Epithelial cell of proximal tubule (primary cell): ENCODE results near the gene EIF2AK2. TPM values are rescaled to one million over a fixed set of nuclear protein-coding genes. Genes with fewer than 3 reads are reported as not detected.

Experiments used
- DNase-seq: peaks from one replicate; pipeline ENCODE4 v3.0.0-alpha.2; 2011; ENCODE audit warnings: low read depth
- H3K4me3 ChIP-seq: 2 replicates; pipeline ENCODE4 v1.5.1; 2011; ENCODE audit warnings: low read depth, mild to moderate bottlenecking, low read length
- total RNA-seq: library from RNA; depleted of rRNA; stranded (reverse); fragments of >200 nt; gene quantifications from 2 replicates; pipeline ENCODE4 v1.2.3, GENCODE V29; 2015
- TF ChIP-seq, protein P1 (sequence below): conservative IDR thresholded peaks from 2 replicates; pipeline ENCODE4 v1.5.1; 2012; ENCODE audit warnings: low read depth, mild to moderate bottlenecking, low read length

EIF2AK2 gene
- total RNA-seq, 1 donor from 2014 or later: 16.7 TPM

GRCh38 chr2:37102588-37102987 is 54.2 kb downstream of the EIF2AK2 start:
- TF ChIP-seq, protein P1, sequence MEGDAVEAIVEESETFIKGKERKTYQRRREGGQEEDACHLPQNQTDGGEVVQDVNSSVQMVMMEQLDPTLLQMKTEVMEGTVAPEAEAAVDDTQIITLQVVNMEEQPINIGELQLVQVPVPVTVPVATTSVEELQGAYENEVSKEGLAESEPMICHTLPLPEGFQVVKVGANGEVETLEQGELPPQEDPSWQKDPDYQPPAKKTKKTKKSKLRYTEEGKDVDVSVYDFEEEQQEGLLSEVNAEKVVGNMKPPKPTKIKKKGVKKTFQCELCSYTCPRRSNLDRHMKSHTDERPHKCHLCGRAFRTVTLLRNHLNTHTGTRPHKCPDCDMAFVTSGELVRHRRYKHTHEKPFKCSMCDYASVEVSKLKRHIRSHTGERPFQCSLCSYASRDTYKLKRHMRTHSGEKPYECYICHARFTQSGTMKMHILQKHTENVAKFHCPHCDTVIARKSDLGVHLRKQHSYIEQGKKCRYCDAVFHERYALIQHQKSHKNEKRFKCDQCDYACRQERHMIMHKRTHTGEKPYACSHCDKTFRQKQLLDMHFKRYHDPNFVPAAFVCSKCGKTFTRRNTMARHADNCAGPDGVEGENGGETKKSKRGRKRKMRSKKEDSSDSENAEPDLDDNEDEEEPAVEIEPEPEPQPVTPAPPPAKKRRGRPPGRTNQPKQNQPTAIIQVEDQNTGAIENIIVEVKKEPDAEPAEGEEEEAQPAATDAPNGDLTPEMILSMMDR: no peak

DNA sequence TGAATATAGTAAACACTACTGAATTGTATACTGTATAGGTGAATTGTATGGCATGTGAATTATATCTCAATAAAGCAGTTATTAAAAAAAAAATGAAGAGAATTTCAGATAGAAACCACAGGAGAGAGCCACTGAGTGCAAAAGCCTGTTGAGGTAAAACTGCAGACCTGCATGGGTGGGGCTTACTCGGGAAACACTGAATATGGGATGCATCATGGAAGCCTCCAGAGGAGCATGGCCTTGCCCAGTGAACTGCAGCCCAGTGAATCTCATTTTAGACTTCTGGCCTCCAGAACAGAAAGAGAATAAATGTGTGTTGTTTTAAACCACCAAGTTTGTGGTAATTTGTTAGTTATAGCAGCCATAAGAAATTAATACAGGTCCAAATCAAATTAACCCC is 56.7 kb downstream of the EIF2AK2 start:
- TF ChIP-seq, protein P1: no peak
- DNase-seq: no peak
- H3K4me3 ChIP-seq: no peak overlapping the region

More at GRCh38 chr2:37102588-37102987, 54.2 kb downstream of the EIF2AK2 start:
- no peak for DNase-seq
- H3K4me3 ChIP-seq: no peak overlapping the region

- DNase-seq: no peak
- TF ChIP-seq, protein P1: no peak
- no peak overlapping the region for H3K4me3 ChIP-seq
Observed at GRCh38 chr2:37098416-37099118, 58.2 kb downstream of the EIF2AK2 start.

DNA sequence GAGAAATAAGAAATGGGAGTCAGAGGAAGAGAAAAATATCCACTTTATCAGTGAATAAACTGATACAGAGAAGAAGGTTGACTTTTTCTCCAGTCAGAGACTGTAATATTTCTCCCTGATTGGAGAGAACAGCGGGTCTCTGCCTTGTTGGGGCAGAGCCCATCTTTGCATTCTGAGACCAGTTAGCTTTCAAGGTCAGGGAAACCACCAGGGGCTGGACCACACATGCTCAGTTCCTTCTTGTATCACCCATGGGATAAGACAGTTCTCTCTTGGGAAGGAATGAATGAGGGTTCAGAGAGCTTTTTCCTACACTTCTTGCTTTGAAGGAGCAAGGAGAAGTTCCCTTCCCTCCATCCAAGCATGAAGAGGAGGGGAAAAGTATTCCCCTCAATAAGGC is 60.2 kb downstream of the EIF2AK2 start:
- DNase-seq: no peak
- TF ChIP-seq, protein P1: no peak
- no peak overlapping the region for H3K4me3 ChIP-seq

- DNase-seq: no peak
- H3K4me3 ChIP-seq: no peak overlapping the region
- TF ChIP-seq, protein P1: no peak
Observed at GRCh38 chr2:37091873-37092272, 64.9 kb downstream of the EIF2AK2 start.

- no peak for DNase-seq
- H3K4me3 ChIP-seq: no peak overlapping the region
- TF ChIP-seq, protein P1: no peak
Observed at GRCh38 chr2:37090019-37090477, 66.7 kb downstream of the EIF2AK2 start.

DNA sequence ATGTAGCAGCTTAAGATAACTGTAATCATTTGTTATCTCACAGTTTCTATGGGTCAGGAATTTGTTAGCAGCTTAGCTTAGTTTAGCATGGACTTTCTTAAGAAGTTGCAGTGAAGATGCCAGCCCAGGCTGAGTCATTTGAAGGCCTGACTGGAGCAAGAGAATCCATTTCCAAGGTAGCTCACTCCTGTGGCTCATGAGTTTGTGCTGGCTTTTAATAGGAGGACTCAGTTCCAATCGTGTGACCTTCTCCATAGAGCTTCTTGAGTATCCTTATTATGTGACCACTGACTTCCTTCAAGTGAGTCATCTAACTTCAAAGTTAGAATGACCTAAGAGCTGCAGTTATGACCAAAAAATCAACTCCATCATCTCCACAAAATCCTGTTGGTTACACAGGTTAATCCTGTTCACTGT is 71.0 kb downstream of the EIF2AK2 start:
- TF ChIP-seq, protein P1: no peak

More for the DNA sequence above, 71.0 kb downstream of the EIF2AK2 start:
- no peak overlapping the region for H3K4me3 ChIP-seq
- DNase-seq: peak; percentile 33
